Left renal pelvis (tissue), 4 donors: ENCODE data around the gene SLC17A9. TPM values are rescaled to one million over a fixed set of nuclear protein-coding genes. Genes with fewer than 3 reads are reported as not detected.
"Not testable (repeated sequence)": the region's sequence is repeated elsewhere in the genome, so short reads cannot be mapped to it uniquely, and the experiment has no call there.

Experiments used
- DNase-seq, 4 donors: peaks; one replicate each; pipeline ENCODE4 v3.0.0-alpha.2; 2013; ENCODE audit warnings: low read depth in 4 of 4, low spot score in 3 of 4
- polyA plus RNA-seq, 4 donors: library from polyadenylated mRNA; unstranded; fragments of 120-200 nt; gene quantifications; one replicate each; pipeline ENCODE4 v1.2.1, GENCODE V29; 2013; ENCODE audit not compliant: insufficient read length in 4 of 4

The SLC17A9 gene
- polyA plus RNA-seq, 4 donors = 1.1 to 2.5 (median 1.3) TPM

GRCh38 chr20:62918831-62919230 is 33.7 kb upstream of the SLC17A9 start:
- no peak for DNase-seq

DNA sequence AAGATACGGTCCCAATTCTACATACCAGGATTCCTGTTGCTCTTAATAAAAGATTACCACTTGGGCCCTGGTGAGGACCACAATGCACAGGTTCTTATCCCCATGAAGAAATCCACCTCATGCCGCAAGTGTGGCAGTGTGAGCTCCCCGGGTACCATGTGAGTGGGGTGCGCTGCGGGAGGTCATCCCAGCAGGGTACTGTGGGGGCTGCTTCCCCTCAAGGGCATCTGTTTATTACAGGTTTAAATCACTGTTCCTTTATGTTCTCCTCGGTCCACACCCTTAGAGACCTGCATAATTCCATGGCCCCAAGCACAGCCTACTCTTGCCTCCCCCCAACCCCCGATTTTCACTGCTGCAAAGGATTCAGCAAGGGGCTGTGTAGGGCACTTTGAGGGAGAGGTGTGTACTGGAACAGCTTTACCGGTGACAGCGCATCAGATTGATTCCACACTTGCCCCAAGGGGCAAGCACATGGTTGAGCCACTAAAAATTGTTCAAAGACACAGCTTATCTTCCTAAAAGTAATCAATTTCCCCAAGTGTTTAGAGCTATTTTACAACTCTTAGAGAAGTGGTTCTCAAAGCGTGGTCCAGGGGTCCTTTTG is 32.4 kb upstream of the SLC17A9 start:
- no peak for DNase-seq

GRCh38 chr20:62921119-62921687 is 31.3 kb upstream of the SLC17A9 start:
- no peak for DNase-seq

GRCh38 chr20:62922451-62922921 is 30.0 kb upstream of the SLC17A9 start:
- no peak for DNase-seq

GRCh38 chr20:62923059-62923668 is 29.3 kb upstream of the SLC17A9 start:
- DNase-seq = not testable (repeated sequence)

DNA sequence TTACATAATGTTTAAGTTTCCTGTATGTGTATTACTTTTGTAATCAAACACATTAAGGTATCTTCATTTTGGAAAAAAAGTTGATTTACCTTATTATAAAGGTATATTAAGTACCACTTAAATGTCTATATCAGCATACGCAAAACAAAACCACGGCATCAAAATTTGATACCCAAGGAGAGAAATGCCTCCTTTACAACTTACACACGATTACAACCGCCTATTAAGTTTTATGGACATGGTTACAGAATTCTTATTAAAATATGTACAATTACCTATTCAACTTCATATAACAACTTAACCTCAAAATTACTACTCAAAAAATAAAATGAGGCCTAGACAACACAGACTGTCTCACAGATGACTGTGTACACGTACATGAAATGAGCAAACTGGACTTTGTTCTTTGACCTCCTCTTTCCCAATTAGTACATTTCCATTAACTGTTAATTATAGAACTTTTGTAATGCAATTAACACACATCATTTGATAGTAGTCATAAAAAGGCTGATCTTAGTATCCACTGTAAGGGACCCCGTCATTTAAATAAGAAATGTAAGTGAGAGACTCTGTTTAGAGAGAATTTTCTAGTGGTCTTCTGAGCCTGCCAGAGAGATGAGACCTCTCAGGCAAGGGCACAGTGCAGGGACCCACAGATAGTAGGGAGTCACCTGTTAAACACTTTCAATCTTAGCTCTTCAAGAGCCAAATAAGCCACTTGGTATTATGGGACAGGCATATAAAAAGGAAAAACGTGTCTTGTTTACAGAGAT is 28.7 kb upstream of the SLC17A9 start:
- no peak for DNase-seq

DNA sequence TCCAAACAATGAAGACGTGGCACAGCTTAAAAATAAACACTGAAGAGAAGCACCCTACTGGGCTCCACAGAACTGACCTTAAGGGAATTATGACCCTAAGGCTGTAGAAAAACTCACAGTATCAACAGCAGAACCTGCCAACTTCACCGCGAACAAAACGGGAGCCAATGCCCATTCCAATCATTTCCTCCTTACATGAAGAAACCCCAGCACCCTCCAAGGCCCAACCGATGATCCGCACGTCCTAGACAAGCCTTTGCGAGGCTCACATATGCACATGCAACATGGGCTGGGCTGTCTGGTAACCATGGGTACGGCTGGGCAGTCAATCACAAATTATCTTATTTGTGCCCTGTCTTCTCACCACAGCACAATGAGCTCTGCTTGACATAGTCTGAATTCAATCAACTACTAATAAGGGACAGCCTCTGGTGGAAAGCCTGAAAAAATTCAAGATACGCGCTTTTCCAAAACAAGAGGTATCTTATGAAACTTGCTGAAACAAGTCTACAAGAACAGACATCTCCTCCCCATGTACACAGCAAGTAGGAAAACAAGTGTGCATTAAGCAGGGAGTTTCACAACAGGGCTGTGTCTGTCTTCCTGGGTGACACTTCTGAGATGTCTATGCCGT is 27.9 kb upstream of the SLC17A9 start:
- DNase-seq = no peak

GRCh38 chr20:62925076-62925419 is 27.5 kb upstream of the SLC17A9 start:
- DNase-seq = no peak

DNA sequence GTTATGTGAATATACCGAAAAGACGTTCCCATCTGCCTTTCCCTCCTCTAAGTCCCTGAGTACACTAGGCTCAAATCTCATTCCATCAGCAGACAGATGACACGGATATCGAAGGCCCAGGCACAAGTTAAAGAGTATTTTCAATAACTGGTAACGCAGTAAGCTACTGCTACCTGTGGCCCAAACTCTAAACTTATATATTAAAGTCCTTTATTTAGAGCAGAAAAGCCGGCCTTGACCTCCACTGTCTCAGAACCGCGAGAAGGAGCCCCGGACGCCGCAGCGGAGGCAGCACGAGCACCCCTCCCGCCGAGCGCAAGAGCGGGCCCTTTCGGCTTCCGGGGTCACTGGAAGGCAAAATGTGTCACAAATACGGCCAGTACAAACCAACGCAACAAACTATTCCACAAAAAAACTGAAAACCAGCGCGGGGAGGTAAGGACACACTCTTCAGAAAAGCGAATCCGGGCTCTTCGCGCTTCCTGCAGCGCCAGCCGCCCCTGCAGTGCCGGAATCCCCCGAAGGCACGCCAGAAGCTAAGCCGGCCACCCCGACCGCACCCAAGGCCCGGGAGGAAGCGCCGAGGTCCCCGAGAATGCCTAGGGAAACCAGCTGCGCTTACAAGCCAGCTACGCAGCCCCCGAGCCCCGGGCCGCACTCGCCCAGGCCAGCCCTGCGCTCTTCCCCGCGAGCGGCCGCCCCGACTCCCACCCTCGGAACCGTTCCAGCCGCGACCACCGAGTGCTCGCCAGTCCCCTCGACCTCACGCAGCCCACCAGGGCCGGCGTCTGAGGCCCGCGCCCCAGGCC is 26.9 kb upstream of the SLC17A9 start:
- DNase-seq = no peak

DNA sequence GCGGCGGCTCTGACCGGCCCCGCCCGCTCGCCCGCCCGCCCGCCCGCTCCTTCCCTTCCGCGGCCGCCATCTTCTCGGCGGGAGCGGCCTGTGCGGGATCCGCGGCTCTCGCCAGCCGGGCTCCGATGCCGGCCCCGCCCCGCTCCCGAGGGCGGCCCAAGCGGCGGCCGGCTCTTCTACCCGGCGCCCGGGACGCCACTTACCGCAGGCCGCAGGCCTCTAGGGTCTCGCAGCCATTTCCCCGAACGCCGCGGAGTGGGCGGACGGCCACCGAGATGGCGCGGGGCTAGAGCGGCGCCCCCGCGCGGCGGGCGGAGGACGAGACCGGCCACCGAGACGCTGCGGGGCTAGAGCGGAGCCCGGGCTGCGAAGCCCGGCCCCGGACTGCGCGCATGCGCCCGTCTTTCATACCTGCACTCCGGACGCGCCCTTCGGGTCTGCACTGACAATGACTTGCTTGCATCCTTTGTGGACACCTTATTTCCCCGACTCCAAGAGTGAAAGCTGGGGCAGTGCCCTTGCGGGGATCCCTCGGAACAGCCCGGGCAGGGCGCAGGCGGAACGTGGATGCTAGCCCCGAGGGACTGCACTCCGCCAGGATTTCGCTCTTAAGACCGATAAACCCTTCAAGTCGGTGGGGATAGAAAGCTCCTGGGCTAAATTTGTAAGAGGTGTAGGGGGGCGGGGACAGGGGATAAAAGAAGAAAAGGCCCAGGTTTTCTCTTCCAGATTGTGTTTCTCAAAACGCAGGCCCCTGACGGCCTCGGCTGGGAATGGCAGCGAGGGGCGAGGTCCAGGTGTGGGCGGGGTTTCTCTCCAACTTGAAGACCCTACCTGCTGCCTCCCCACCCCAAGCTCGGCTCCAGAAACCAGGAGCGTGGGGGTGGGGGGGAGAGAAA is 26.0 kb upstream of the SLC17A9 start, which contains the start of gene DIDO1:
DIDO1 (minus strand) TSS at position 277 of the 899 bp plus-strand sequence.
- peak; percentile 71 to 79 (median 76) for DNase-seq

DNA sequence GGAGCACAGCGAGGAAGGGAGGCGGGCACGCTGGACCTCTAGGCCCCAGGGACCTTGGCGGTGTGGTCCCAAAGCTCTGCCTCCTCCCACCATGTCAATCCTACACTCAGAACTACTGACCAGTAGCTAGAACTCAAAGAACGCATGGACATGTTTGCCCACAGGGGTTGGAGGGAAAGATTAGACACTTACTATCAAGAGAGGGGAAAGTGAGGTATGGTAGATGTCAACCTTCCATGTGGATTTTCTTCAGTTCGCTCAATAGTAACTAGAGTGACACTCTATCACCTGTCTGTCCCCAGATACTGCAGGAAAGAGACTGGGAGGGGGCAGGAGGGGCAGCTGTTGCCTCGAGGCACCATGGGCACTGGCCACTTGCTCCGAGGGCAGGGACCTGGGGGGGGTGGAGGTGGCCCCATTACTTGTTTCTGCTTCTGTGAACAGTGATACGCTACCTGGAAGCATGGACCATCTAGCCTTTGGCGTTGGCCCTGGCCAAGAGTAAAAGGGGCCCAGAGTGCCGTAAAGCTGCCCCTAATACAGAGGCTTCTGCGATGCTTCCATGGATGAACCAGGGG is 25.3 kb upstream of the SLC17A9 start:
- no peak for DNase-seq

DNA sequence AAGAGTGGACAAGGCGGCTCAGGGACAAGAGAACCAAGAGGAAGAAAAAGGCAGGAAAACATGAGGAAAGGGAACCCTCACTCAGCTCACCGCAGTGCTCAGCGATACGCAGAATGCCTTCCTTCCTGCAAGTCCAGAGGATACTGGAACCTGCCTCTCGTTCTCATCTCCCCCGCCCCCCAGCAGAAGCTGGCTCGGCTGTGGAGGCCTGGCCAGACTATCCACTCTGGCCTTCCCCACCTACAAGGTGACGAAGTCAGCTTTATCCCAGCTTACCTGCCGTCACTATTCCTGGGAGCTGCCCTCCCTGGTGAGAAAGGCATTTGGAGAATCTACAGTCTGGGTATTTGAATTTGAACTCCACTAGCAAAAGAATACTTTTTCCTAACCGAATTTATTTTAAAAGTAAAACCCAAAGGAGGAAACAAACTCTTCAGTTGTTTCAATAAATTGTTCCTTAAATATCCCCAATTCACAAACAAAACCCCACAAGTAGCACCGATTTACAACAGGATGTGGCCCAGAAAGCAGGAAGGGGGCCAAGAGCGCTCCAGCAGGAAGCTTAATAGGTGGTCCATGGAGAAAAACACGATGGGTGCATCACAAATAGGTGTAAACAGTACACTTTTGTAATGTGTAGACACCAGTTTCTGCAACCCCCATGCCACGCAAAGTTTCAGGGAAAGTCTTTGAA is 24.1 kb upstream of the SLC17A9 start:
- no peak for DNase-seq

GRCh38 chr20:62929051-62929538 is 23.4 kb upstream of the SLC17A9 start:
- DNase-seq = no peak

DNA sequence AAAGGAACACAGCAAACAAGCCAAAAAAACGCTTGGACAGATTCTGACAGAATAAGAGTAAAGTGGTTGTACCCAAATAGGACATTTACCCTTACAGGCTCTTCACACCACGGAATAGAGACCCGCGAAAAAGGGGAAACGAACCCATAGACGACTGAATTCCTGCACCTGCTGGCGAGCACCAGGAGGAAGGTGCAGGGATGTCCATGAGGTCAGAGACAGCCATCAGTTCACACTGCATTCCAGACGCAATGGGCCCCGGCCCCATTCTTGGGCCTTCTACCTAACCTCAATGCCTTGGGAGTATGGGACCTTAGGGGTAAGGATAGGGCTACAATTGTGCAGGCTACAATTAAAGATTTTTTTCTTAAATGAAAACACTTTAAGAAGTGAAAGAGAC is 21.0 kb upstream of the SLC17A9 start:
- DNase-seq = no peak

GRCh38 chr20:62933966-62934365 is 18.5 kb upstream of the SLC17A9 start:
- no peak for DNase-seq

- DNase-seq = no peak
Observed at GRCh38 chr20:62935204-62935967, 17.1 kb upstream of the SLC17A9 start.

DNA sequence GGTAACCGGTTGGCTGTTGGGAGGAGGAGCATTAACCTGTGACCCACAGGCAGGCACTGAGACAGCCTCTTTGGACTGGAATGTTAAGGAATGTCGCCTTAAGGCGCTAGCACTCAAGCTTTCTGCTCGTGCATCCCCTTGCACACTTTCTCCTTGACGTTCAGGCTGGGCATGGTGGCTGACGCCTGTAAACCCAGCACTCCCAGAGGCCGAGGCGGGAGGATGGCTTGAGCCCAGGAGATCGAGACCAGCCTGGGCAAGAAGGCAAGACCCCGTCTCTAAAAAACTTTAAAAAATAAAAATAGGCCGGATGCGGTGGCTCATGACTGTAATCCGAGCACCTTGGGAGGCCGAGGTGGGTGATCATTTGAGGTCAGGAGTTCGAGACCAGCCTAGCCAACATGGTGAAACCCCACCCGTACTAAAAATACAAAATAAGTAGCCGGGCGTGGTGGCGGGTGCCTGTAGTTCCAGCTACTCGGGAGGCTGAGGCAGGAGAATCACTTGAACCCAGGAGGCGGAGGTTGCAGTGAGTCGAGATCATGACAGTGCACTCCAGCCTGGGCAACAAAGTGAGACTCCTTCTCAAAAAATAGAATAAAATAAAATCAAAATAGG is 16.4 kb upstream of the SLC17A9 start:
- no peak for DNase-seq
